Hepatocyte (in vitro differentiated cells): ENCODE measurements around the gene HTR1E.

Experiments
- CTCF ChIP-seq: fragments of 200-600 bp; sonication (generic); IDR thresholded peaks from 2 replicates; pipeline ENCODE4 v1.5.1; 2016; ENCODE audit warnings: antibody characterized with exemption, mild to moderate bottlenecking; ENCODE audit not compliant: poor library complexity
- EZH2 ChIP-seq: fragments of 200-600 bp; sonication (generic); IDR thresholded peaks from 2 replicates; pipeline ENCODE4 v1.6.1; 2016; ENCODE audit warnings: antibody characterized with exemption, mild to moderate bottlenecking, borderline replicate concordance
- EZH2phosphoT487 ChIP-seq: fragments of 200-600 bp; sonication (generic); IDR thresholded peaks from one replicate; pipeline ENCODE4 v1.6.1; 2018; ENCODE audit warnings: antibody characterized with exemption, mild to moderate bottlenecking, low read depth, moderate library complexity; ENCODE audit not compliant: unreplicated experiment, severe bottlenecking

- no peak for TF ChIP-seq CTCF
- no peak for TF ChIP-seq EZH2
- TF ChIP-seq EZH2phosphoT487, result no peak
These were observed 79.4 kb downstream of the HTR1E start for GRCh38 chr6:87016772-87017171.
